OCI-LY7 (cell line): ENCODE measurements around the gene HSD17B1.
A peak's percentile ranks its signal among the peaks of the same experiment; 100 is the strongest.

Source experiments
- CTCF ChIP-seq: fragments of 200-600 bp; sonication (generic); conservative IDR thresholded peaks from 2 replicates; pipeline ENCODE4 v1.5.1; 2014; ENCODE audit warnings: mild to moderate bottlenecking, antibody characterized with exemption, low read length, moderate library complexity, mixed read lengths
- EZH2phosphoT487 ChIP-seq: fragments of 200-600 bp; sonication (generic); IDR thresholded peaks from 2 replicates; pipeline ENCODE4 v1.6.1; 2018; ENCODE audit warnings: low read depth, borderline replicate concordance, mild to moderate bottlenecking, mixed run types, antibody characterized with exemption, low read length, moderate library complexity, mixed read lengths

- TF ChIP-seq CTCF (peak; percentile 60; the same call in 1 of the 2 replicates), EZH2phosphoT487 (no peak)
Observed at GRCh38 chr17:42577532-42578281, 25.0 kb downstream of the HSD17B1 start, which contains the start of gene PSMC3IP.
